Nephron progenitor cell (in vitro differentiated cells): Measurements from ENCODE around the gene RBL2.
A peak's percentile ranks its signal among the peaks of the same experiment; 100 is the strongest.

Experiments
- DNase-seq: peaks from one replicate; pipeline ENCODE4 v3.0.0; 2021
- H3K27ac Mint-ChIP-seq: 2 replicates; pipeline ENCODE4 v1.8.0; 2021; ENCODE audit warnings: mild to moderate bottlenecking, moderate library complexity, mixed read lengths
- H3K27me3 Mint-ChIP-seq: 2 replicates; pipeline ENCODE4 v1.8.0; 2021; ENCODE audit warnings: mild to moderate bottlenecking, low read depth, mixed read lengths; ENCODE audit not compliant: poor library complexity
- H3K36me3 Mint-ChIP-seq: 2 replicates; pipeline ENCODE4 v1.8.0; 2021; ENCODE audit warnings: low read depth, mixed read lengths
- H3K4me1 Mint-ChIP-seq: 2 replicates; pipeline ENCODE4 v1.8.0; 2021; ENCODE audit warnings: mixed read lengths
- H3K4me3 Mint-ChIP-seq: 2 replicates; pipeline ENCODE4 v1.8.0; 2021; ENCODE audit warnings: mild to moderate bottlenecking, moderate library complexity, mixed read lengths
- H3K9me3 Mint-ChIP-seq: 2 replicates; pipeline ENCODE4 v1.8.0; 2021; ENCODE audit warnings: mild to moderate bottlenecking, moderate library complexity, mixed read lengths
- CTCF ChIP-seq: fragments of 200-600 bp; sonication (generic); IDR thresholded peaks from 2 replicates; pipeline ENCODE4 v1.5.0; 2021; ENCODE audit warnings: antibody characterized with exemption

The RBL2 gene

DNA sequence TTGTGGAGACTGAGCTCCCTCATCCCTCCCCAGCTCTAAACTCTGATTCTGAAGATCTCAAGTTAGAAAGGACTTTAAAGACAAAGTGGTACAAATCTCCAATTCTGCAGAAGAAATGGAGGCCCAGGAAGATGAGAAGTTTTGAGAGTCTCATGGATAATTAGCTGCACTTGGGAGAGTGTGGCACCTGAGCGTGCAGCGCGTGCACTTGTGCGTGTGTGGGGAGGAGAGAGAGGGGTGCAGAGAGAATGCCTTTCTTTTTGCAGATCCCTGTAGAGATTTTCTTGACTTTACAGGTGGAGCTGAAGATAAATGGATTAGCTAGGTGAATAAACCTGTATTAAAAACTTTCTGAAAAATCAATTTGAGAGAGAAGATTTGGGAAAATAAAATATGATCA is 83.6 kb downstream of the RBL2 start:
- Mint-ChIP-seq H3K4me3 (no peak overlapping the region), H3K36me3 (peaks cover 5% of the 10 kb centered on the region), H3K27ac (no peak overlapping the region), H3K4me1 (peaks cover 4% of the 10 kb centered on the region), H3K9me3 (peaks cover 25% of the 10 kb centered on the region), H3K27me3 (peaks cover under 1% of the 10 kb centered on the region)
- DNase-seq, result no peak
- TF ChIP-seq CTCF, result no peak

DNA sequence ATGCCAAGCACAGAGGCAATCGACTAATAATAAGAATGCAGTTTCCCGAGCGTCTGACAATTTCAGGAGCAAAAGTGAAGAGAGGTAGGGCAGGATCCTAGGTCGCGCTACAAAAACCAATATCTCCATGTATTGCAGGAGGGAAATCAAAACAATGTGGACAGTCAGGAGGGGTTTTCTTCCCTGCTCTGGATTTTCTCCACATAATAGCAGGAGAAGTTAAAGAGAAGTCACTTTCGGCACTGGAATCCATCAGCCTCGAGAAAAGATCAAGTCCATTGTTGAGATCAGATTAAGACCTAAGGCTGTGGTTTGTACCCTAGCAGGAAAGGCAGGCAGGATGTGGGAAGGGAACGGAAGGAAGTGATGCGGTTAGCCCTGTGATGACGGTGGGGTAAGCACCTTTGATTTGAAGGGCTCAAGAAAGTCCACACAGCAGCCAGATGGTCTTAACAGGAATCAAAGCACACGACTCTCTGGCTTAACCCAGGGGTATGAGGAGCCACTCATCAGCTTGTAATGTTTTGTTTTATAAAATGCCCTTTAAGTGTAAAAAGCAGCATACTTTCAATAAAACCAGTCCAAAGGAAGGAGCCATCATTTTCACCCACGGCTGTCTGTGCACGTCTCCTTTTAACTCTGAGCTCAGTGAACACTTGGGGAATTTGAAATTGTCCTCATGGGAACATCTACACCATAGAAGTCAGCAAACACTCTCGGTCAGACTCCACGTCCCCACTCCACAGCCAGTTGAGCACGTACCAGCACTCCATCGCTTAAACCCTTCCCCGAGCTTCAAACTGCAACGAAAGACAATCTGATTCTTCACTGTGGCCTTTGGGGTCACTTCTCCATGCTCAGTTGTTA is 84.5 kb downstream of the RBL2 start:
- Mint-ChIP-seq H3K36me3 (peaks cover 5% of the 10 kb centered on the region), H3K27ac (no peak overlapping the region), H3K4me1 (peaks cover 4% of the 10 kb centered on the region), H3K9me3 (peaks cover 16% of the 10 kb centered on the region), H3K4me3 (no peak overlapping the region), H3K27me3 (peaks cover 6% of the 10 kb centered on the region)
- TF ChIP-seq CTCF, result no peak
- DNase-seq, result no peak

GRCh38 chr16:53519417-53520091 is 85.3 kb downstream of the RBL2 start:
- Mint-ChIP-seq H3K27me3 (peaks cover 6% of the 10 kb centered on the region), H3K4me3 (no peak overlapping the region), H3K27ac (peak overlapping the region; percentile 12), H3K4me1 (peaks cover 4% of the 10 kb centered on the region), H3K9me3 (peaks cover 9% of the 10 kb centered on the region), H3K36me3 (no peaks in the 10 kb centered on the region)
- TF ChIP-seq CTCF, result no peak
- no peak for DNase-seq

DNA sequence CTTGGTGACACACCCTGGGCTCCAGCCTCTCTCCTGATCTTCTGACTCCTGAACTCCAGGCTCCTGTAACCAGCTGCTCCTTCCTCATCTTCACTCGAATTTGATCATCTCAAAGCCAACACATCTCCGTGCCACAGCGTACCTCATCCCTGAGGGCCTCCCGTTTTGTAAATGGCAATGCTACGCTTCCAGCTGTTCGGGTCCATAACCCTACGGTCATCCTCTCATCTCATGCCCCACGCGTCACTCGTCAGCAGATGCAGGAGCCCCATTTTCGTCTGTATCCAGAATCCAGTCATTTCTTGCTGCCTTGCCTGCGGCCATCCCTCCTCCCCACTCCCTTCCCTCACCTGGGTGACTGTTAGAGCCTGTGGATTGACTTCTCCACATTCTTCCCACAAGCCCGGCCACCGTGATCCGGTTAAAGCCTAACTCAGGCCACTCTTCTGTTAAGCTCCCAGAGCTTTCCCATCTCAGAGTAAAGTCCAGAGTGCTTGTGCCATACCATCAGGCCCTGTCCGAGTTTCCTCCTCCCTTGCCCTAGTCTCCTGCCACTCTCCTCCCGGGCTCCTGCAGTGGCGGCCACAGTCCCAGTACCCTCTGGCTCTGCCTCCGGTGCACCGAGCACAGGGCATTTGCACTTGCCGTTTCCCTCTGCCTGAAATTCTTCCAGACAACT is 89.0 kb downstream of the RBL2 start:
- H3K9me3 Mint-ChIP-seq, result no peaks in the 10 kb centered on the region
- no peak overlapping the region for H3K4me3 Mint-ChIP-seq
- peaks cover 4% of the 10 kb centered on the region for H3K4me1 Mint-ChIP-seq
- peaks cover 6% of the 10 kb centered on the region for H3K27me3 Mint-ChIP-seq
- no peak for DNase-seq
- H3K36me3 Mint-ChIP-seq, result no peaks in the 10 kb centered on the region
- H3K27ac Mint-ChIP-seq, result peak overlapping the region; percentile 53
- TF ChIP-seq CTCF, result no peak

GRCh38 chr16:53523971-53524548 is 89.8 kb downstream of the RBL2 start:
- TF ChIP-seq CTCF, result no peak
- peaks cover 6% of the 10 kb centered on the region for H3K27me3 Mint-ChIP-seq
- no peak for DNase-seq
- H3K4me3 Mint-ChIP-seq, result no peak overlapping the region
- H3K9me3 Mint-ChIP-seq, result no peaks in the 10 kb centered on the region
- H3K27ac Mint-ChIP-seq, result no peak overlapping the region
- no peaks in the 10 kb centered on the region for H3K36me3 Mint-ChIP-seq
- H3K4me1 Mint-ChIP-seq, result peaks cover 4% of the 10 kb centered on the region
